Loucy (cell line): ENCODE results near the gene EFCAB12.

Experiments
- H2AFZ ChIP-seq: fragments of 200-600 bp; sonication (generic); 2 replicates; pipeline ENCODE4 v1.6.0; 2016; ENCODE audit warnings: antibody characterized with exemption, mild to moderate bottlenecking, low read length, moderate library complexity
- H3F3A ChIP-seq: fragments of 200-600 bp; 2 replicates; pipeline ENCODE4 v1.6.0; 2016; ENCODE audit warnings: antibody characterized with exemption, low read depth, mild to moderate bottlenecking
- H3K27me3 ChIP-seq: fragments of 200-600 bp; sonication (generic); 2 replicates; pipeline ENCODE4 v1.6.1; 2014; ENCODE audit warnings: low read length, mild to moderate bottlenecking; ENCODE audit not compliant: insufficient read depth, poor library complexity, severe bottlenecking
- H3K36me3 ChIP-seq: fragments of 200-600 bp; sonication (generic); 2 replicates; pipeline ENCODE4 v1.6.1; 2016; ENCODE audit warnings: low read length; ENCODE audit not compliant: insufficient read depth
- H3K4me1 ChIP-seq: fragments of 200-600 bp; sonication (generic); 2 replicates; pipeline ENCODE4 v1.5.1; 2014; ENCODE audit warnings: low read length, mild to moderate bottlenecking; ENCODE audit not compliant: insufficient read depth, poor library complexity, severe bottlenecking
- H3K4me2 ChIP-seq: fragments of 200-600 bp; sonication (generic); 2 replicates; pipeline ENCODE4 v1.6.0; 2014; ENCODE audit warnings: antibody characterized with exemption, low read length, low read depth, mild to moderate bottlenecking; ENCODE audit not compliant: poor library complexity, severe bottlenecking
- H3K4me3 ChIP-seq: fragments of 200-600 bp; sonication (generic); 2 replicates; pipeline ENCODE4 v1.5.1; 2014; ENCODE audit warnings: low read length, mild to moderate bottlenecking, mixed read lengths; ENCODE audit not compliant: poor library complexity, severe bottlenecking
- H3K79me2 ChIP-seq: fragments of 200-600 bp; sonication (generic); 2 replicates; pipeline ENCODE4 v1.6.1; 2014; ENCODE audit warnings: low read length; ENCODE audit not compliant: insufficient read depth
- H3K9ac ChIP-seq: fragments of 200-600 bp; sonication (generic); 2 replicates; pipeline ENCODE4 v1.6.0; 2014; ENCODE audit warnings: mild to moderate bottlenecking, low read depth, low read length, moderate library complexity; ENCODE audit not compliant: poor library complexity, severe bottlenecking
- H3K9me2 ChIP-seq: fragments of 200-600 bp; sonication (generic); replicated peaks from 2 replicates; pipeline ENCODE4 v1.6.1; 2016; ENCODE audit warnings: low read depth, low read length, mixed read lengths
- H3K9me3 ChIP-seq: fragments of 200-600 bp; sonication (generic); 2 replicates; pipeline ENCODE4 v1.6.1; 2014; ENCODE audit warnings: mild to moderate bottlenecking, antibody characterized with exemption, low read length, low read depth; ENCODE audit not compliant: insufficient read depth
- H4K20me1 ChIP-seq: fragments of 200-600 bp; sonication (generic); 2 replicates; pipeline ENCODE4 v1.6.0; 2014; ENCODE audit warnings: antibody characterized with exemption, low read length, mild to moderate bottlenecking; ENCODE audit not compliant: insufficient read depth, poor library complexity, severe bottlenecking
- CTCF ChIP-seq: fragments of 200-600 bp; sonication (generic); conservative IDR thresholded peaks from 2 replicates; pipeline ENCODE4 v1.5.1; 2014; ENCODE audit warnings: mild to moderate bottlenecking, antibody characterized with exemption, low read length
- EZH2phosphoT487 ChIP-seq: fragments of 200-600 bp; IDR thresholded peaks from 2 replicates; pipeline ENCODE4 v1.6.1; 2018; ENCODE audit warnings: antibody characterized with exemption, mild to moderate bottlenecking, moderate library complexity, borderline replicate concordance

The EFCAB12 gene

GRCh38 chr3:129360705-129361460 is 67.6 kb downstream of the EFCAB12 start:
- H3K4me3 ChIP-seq: no peak overlapping the region

GRCh38 chr3:129360171-129360611 is 68.2 kb downstream of the EFCAB12 start:
- Histone ChIP-seq H3K4me3 (no peak overlapping the region), H3K9me2 (no peaks in the 10 kb centered on the region), H2AFZ (no peak overlapping the region), H3K4me2 (no peak overlapping the region), H3K9me3 (no peaks in the 10 kb centered on the region), H3K36me3 (no peaks in the 10 kb centered on the region), H3K9ac (no peak overlapping the region), H3K4me1 (peaks cover 10% of the 10 kb centered on the region), H3K27me3 (no peaks in the 10 kb centered on the region), H3F3A (no peaks in the 10 kb centered on the region), H4K20me1 (no peaks in the 10 kb centered on the region), H3K79me2 (no peaks in the 10 kb centered on the region)
- TF ChIP-seq EZH2phosphoT487 (no peak), CTCF (no peak)

More at GRCh38 chr3:129360705-129361460, 67.6 kb downstream of the EFCAB12 start:
- Histone ChIP-seq H3K36me3 (no peaks in the 10 kb centered on the region), H4K20me1 (no peaks in the 10 kb centered on the region), H3K9me3 (no peaks in the 10 kb centered on the region), H3K9me2 (no peaks in the 10 kb centered on the region), H3K4me1 (peaks cover 14% of the 10 kb centered on the region), H2AFZ (no peak overlapping the region), H3K27me3 (no peaks in the 10 kb centered on the region), H3K79me2 (no peaks in the 10 kb centered on the region), H3F3A (no peaks in the 10 kb centered on the region), H3K4me2 (no peak overlapping the region), H3K9ac (no peak overlapping the region)
- TF ChIP-seq EZH2phosphoT487: no peak
- no peak for TF ChIP-seq CTCF

GRCh38 chr3:129358772-129359371 is 69.6 kb downstream of the EFCAB12 start:
- Histone ChIP-seq H3K27me3 (no peaks in the 10 kb centered on the region), H3K4me3 (no peak overlapping the region), H3K9me2 (no peaks in the 10 kb centered on the region), H3K79me2 (no peaks in the 10 kb centered on the region), H3K9me3 (no peaks in the 10 kb centered on the region), H4K20me1 (no peaks in the 10 kb centered on the region), H3F3A (no peaks in the 10 kb centered on the region), H3K4me2 (no peak overlapping the region), H3K9ac (no peak overlapping the region), H3K4me1 (no peaks in the 10 kb centered on the region), H2AFZ (no peak overlapping the region), H3K36me3 (no peaks in the 10 kb centered on the region)
- TF ChIP-seq EZH2phosphoT487 (no peak), CTCF (no peak)
